HAP-1 (cell line): ENCODE measurements around the gene FLNA.
"Not testable (repeated sequence)": the region's sequence is repeated elsewhere in the genome, so short reads cannot be mapped to it uniquely, and the experiment has no call there.

Source experiments
- DNase-seq, 2 experiments: peaks; one replicate each; pipeline ENCODE4 v3.0.0-alpha.2; 2016 to 2020; ENCODE audit warnings: low spot score in 2 of 2
- H3K27me3 ChIP-seq: fragments of 250-450 bp; sonication (Bioruptor Pico); 2 replicates; pipeline ENCODE4 v1.5.1; 2020; ENCODE audit warnings: low read depth, mild to moderate bottlenecking, moderate library complexity
- H3K36me3 ChIP-seq: fragments of 250-450 bp; sonication (Bioruptor Pico); replicated peaks from 2 replicates; pipeline ENCODE4 v1.5.1; 2020; ENCODE audit warnings: mild to moderate bottlenecking
- H3K4me1 ChIP-seq: fragments of 250-450 bp; sonication (Bioruptor Pico); 2 replicates; pipeline ENCODE4 v1.5.1; 2020; ENCODE audit warnings: mild to moderate bottlenecking
- H3K4me3 ChIP-seq: fragments of 250-450 bp; sonication (Bioruptor Pico); 2 replicates; pipeline ENCODE4 v1.5.1; 2020; ENCODE audit warnings: mild to moderate bottlenecking, moderate library complexity
- H3K9me3 ChIP-seq: fragments of 250-450 bp; sonication (Bioruptor Pico); 2 replicates; pipeline ENCODE4 v1.5.1; 2020; ENCODE audit warnings: mild to moderate bottlenecking, moderate library complexity
- in situ Hi-C: fragments of 300-500 bp; cut with MboI; formaldehyde crosslinking; loops from 3 replicates; pipeline ENCODE4 v1.14.3; 2020; ENCODE audit warnings: low sequenced_read_pairs, inconsistent platforms, mixed read lengths

The FLNA gene

DNA sequence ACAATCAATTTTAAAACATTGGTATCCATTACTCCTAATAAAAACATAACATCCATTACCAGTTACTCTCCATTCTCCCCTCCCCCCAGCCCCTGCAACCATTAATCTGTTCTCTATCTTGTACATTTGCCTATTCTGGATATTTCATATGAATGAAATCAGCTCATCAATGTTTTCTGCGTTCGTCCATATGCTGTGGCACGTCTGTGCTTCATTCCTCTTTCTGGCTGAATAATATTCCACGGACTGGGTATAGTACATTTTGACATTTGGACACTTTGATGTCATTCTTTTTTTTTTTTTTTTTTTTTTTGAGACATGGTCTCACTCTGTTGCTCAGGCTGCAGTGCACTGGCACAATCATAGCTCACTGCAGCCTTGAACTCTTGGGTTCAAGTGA is 29.4 kb upstream of the FLNA start:
- peaks cover 25% of the 10 kb centered on the region for H3K36me3 ChIP-seq

DNA sequence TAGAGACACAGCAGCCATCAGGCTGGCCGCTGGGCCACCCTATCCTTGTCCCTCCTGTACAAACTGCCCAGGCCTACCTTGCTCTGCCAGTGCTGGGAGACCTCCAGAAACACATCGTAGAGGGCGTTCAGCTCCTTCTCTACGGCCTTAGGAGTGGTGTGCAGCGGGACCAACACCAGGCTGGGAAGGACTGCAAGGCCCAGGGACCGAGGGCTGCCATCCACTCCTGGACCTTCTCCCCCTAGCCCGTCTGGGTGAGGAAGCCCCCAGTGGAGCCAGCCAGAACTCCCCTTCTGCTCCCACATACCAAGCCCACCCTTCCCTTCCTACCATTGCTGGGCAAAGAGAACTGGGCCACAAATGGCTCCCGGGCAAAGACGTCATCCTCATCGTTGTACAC is 28.8 kb upstream of the FLNA start:
- no peak overlapping the region for H3K4me3 ChIP-seq
- in situ Hi-C loops = no loop called here
- no peak for DNase-seq
- H3K4me1 ChIP-seq = no peaks in the 10 kb centered on the region; the same call in 1 of the 2 replicates
- no peaks in the 10 kb centered on the region for H3K27me3 ChIP-seq
- peaks cover 32% of the 10 kb centered on the region for H3K36me3 ChIP-seq
- H3K9me3 ChIP-seq = no peaks in the 10 kb centered on the region

More for the DNA sequence above, 29.4 kb upstream of the FLNA start:
- H3K9me3 ChIP-seq = no peaks in the 10 kb centered on the region
- H3K4me1 ChIP-seq = no peaks in the 10 kb centered on the region; the same call in 1 of the 2 replicates
- in situ Hi-C loops = no loop called here
- DNase-seq = no peak
- H3K4me3 ChIP-seq = no peak overlapping the region
- no peaks in the 10 kb centered on the region for H3K27me3 ChIP-seq

DNA sequence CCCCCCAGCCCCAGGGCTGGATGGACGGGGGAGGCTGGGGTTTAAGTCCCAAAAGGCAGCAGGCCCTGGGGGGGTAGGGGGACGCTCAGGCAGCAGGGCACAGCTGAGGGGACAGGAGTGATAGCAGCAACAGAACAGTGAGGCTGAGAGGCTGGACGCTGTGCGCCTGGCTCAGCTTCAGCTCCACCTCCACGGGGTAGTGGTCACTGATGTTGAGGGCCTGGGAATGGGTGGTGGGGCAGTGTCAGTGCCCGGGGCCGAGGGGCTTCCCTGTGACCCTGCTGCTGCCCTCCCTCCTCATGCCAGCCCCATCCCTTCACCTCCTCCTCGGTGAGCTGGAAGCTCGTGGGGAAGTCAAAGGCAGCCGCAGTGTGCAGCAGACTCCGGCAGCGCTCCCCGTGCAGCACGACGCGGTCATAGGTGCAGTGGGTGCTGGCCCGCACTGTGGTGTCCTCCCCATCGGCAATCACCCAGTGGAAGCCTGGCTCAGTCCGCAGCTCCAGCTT is 28.2 kb upstream of the FLNA start:
- H3K36me3 ChIP-seq = peaks cover 32% of the 10 kb centered on the region
- peaks cover 2% of the 10 kb centered on the region for H3K4me1 ChIP-seq
- no peak overlapping the region for H3K4me3 ChIP-seq
- peak in 1 of 2 experiments; percentile 47 for DNase-seq
- no peaks in the 10 kb centered on the region for H3K27me3 ChIP-seq
- in situ Hi-C loops = no loop called here
- no peaks in the 10 kb centered on the region for H3K9me3 ChIP-seq

DNA sequence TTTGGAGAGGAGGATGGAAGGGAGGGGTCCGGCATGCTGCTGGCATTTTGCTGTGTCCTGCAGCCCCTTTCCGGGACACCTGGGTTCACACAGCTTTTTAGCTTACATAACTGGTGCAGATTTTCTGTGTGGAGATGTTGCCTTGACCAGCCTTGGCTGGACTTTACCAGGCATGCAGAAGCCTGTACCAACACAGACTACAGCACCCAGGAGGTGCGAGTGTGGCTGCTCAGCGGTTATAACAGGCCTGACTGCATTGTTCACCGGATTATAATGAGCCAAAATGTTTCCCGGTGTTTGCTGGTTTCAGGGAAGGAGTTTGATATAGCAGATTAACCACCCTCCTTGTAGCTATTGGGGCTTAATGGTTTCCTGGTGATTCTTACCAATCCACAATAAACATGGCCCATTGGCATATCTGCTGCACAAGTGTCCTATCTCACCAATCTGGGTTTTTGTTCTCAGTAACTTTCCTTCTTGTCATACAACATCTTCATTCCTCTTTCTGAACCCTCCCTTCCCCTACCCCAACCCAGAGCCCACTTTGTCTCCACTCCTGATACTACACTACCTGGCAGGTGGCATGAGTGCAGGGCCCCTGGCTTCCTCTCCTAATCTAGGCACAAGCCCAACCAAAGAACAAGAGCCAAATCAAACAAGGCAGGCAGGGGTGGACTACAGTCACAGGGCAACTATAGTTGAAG is 27.6 kb upstream of the FLNA start:
- Histone ChIP-seq H3K36me3 (peaks cover 32% of the 10 kb centered on the region), H3K4me1 (peaks cover 4% of the 10 kb centered on the region), H3K4me3 (no peak overlapping the region), H3K9me3 (no peaks in the 10 kb centered on the region), H3K27me3 (no peaks in the 10 kb centered on the region)
- peak; percentile 52 to 66 for DNase-seq
- in situ Hi-C loops = no loop called here

DNA sequence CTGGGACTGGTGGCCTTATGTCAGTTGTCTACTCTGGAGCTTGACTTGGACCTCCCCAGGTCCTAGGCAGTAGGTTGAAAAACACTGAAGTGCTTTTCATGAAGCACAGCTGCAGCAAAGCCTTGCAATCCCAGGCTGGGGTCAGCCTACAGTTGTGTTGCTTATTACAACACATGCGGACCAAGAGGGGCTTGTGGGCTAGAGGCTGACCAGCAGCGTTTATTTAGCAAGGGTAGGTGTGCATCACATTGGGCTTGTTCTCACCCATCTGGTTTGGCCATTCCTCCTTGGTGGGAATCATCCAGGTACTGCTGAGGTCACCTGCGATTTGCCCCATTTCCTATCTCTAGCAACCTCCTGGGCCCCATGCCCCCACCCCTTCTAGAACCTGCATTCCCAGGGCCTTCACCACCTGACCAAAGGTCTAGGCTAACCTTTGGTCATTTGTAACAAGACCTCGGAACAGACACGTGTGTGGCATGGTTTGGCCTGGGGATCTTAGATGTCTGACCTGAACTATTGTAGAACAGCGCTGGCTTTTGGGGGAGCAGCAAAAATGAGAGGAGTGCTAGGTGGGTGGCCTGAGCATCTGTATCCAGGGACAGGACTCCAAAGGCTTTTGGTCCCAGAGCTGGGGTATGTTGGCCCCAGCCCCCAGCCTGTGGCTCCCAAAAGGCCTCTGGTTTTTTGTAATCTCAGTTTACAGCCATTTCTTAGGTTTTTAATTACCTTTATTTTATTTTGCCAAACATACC is 26.8 kb upstream of the FLNA start:
- Histone ChIP-seq H3K4me3 (no peak overlapping the region), H3K4me1 (peaks cover 9% of the 10 kb centered on the region), H3K36me3 (peaks cover 32% of the 10 kb centered on the region), H3K27me3 (no peaks in the 10 kb centered on the region), H3K9me3 (no peaks in the 10 kb centered on the region)
- peak; percentile 58 to 75 for DNase-seq
- in situ Hi-C loops = no loop called here

GRCh38 chrX:154400369-154400817 is 26.0 kb upstream of the FLNA start:
- in situ Hi-C loops, DNase-seq, H3K4me1 ChIP-seq, H3K27me3 ChIP-seq, H3K9me3 ChIP-seq: not testable (repeated sequence)
- H3K4me3 ChIP-seq = peak overlapping the region; percentile 78; the same call in 1 of the 2 replicates
- H3K36me3 ChIP-seq = peaks cover 32% of the 10 kb centered on the region

- Histone ChIP-seq H3K36me3 (peaks cover 32% of the 10 kb centered on the region), H3K9me3 (no peaks in the 10 kb centered on the region), H3K27me3 (no peaks in the 10 kb centered on the region), H3K4me3 (peak overlapping the region; percentile 78), H3K4me1 (peaks cover 9% of the 10 kb centered on the region)
- in situ Hi-C loops = loop anchor here (25.0 kb wide), 1 partner anchor 363 kb away; the partner anchor contains the start of genes DKC1 and GAB3
- DNase-seq = no peak
These were observed 25.3 kb upstream of the FLNA start for GRCh38 chrX:154399527-154400368.

- no peaks in the 10 kb centered on the region for H3K9me3 ChIP-seq
- in situ Hi-C loops = loop anchor here (25.0 kb wide), 1 partner anchor 363 kb away; the partner anchor contains the start of genes DKC1 and GAB3
- no peaks in the 10 kb centered on the region for H3K27me3 ChIP-seq
- peaks cover 9% of the 10 kb centered on the region for H3K4me1 ChIP-seq
- H3K36me3 ChIP-seq = peaks cover 32% of the 10 kb centered on the region
- DNase-seq = peak; percentile 66 to 91
- H3K4me3 ChIP-seq = peak overlapping the region; percentile 78
These were observed 24.5 kb upstream of the FLNA start for GRCh38 chrX:154398668-154399526.

- in situ Hi-C loops = loop anchor here (25.0 kb wide), 1 partner anchor 364 kb away; the partner anchor contains the start of genes DKC1 and GAB3
- Histone ChIP-seq H3K4me3 (peak within 1 kb of the TSS; percentile 78), H3K27me3 (no peaks in the 10 kb centered on the region), H3K36me3 (peaks cover 32% of the 10 kb centered on the region), H3K9me3 (no peaks in the 10 kb centered on the region), H3K4me1 (peaks cover 9% of the 10 kb centered on the region)
- peak; percentile 97 to 99 for DNase-seq
These were observed 23.6 kb upstream of the FLNA start, which contains the start of gene RPL10 for GRCh38 chrX:154397888-154398667. Gene RPL10 (plus strand): TSS chrX:154398377. CDS start chrX:154398520, 143 bp downstream.

DNA sequence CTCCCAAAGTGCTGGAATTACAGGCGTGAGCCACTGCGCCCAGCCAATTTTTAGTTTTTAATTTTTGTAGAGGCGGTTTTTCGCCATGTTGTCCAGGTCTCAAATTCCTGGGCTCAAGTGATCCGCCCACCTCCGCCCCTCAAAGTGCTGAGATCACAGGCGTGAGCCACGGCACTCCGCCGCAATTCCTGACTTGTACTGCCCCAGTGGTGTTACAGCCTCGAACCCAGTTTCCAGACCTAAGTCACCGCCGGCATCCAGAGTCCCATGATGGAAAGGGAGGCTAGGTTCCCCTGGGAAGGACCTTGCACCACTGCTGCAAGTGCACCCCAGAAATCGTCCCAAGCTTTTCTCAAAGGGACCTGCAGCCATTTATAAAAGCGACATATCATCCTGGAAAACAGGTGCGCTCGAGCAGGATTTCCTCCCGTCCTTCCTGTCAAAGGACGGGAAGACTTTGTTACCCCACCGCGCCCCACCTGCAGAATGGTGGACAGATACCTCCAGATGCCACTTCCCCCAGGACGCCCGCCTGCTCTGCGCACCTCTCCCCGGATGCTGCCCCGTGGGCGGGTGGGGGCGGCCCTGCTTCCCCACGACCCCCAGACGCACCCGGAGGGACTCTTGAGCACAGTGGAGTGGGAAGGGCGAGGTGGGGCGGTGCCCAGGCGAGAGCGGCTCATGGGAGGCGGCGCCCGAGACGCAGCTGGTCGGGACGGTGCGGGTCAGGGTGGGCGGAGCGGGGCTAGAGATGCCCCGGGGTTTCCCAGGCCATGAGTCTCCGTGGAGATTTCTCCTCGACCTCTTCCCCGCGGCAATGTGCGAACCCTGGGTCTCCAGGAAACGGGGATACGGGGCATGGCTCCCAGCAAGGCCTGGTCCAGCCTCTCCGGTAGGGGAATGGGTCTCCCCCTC is 22.8 kb upstream of the FLNA start:
- Histone ChIP-seq H3K36me3 (peaks cover 32% of the 10 kb centered on the region), H3K4me3 (peak overlapping the region; percentile 78), H3K4me1 (peaks cover 9% of the 10 kb centered on the region), H3K9me3 (no peaks in the 10 kb centered on the region), H3K27me3 (no peaks in the 10 kb centered on the region)
- in situ Hi-C loops = loop anchor here (25.0 kb wide), 1 partner anchor 365 kb away; the partner anchor contains the start of genes DKC1 and GAB3
- peak; percentile 80 to 91 for DNase-seq

DNA sequence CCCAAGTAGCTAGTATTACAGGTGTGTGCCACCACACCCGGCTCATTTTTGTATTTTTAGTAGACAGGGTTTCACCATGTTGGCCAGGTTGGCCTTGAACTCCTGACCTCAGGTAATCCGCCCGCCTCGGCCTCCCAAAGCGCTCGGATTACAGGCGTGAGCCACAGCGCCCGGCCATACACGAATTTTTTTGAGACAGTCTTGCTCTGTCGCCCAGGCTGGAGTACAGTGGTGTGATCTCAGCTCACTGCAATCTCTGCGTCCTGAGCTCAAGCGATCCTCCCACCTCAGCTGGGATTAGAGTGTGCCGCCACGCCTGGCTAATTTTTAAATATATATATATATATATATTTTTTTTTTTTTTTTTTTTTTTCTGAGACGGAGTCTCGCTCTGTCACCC is 21.9 kb upstream of the FLNA start:
- in situ Hi-C loops = loop anchor here (25.0 kb wide), 1 partner anchor 366 kb away; the partner anchor contains the start of genes DKC1 and GAB3
- not testable (repeated sequence) for H3K4me1 ChIP-seq, DNase-seq, H3K4me3 ChIP-seq, H3K9me3 ChIP-seq, H3K27me3 ChIP-seq
- H3K36me3 ChIP-seq = peaks cover 31% of the 10 kb centered on the region
